Neuron (in vitro differentiated cells): ENCODE results near the gene PIGR.

ENCODE experiments used
- H2AFZ ChIP-seq: one replicate; pipeline ENCODE4 v1.6.1; 2013; ENCODE audit warnings: low read depth, mild to moderate bottlenecking, inconsistent platforms, low read length, moderate library complexity
- H3K27me3 ChIP-seq: one replicate; pipeline ENCODE4 v1.6.1; 2013; ENCODE audit warnings: low read length; ENCODE audit not compliant: insufficient read depth
- H3K36me3 ChIP-seq: one replicate; pipeline ENCODE4 v1.6.1; 2013; ENCODE audit warnings: low read length; ENCODE audit not compliant: insufficient read depth
- H3K4me1 ChIP-seq: one replicate; pipeline ENCODE4 v1.6.1; 2013; ENCODE audit warnings: low read length; ENCODE audit not compliant: insufficient read depth
- H3K4me3 ChIP-seq: 2 replicates; pipeline ENCODE4 v1.5.1; 2013; ENCODE audit warnings: mild to moderate bottlenecking, low read length, moderate library complexity
- H3K9me3 ChIP-seq: one replicate; pipeline ENCODE4 v1.6.1; 2013; ENCODE audit warnings: low read length

PIGR gene

GRCh38 chr1:206882555-206882954 lies 63.7 kb downstream of the PIGR start:
- no peaks in the 10 kb centered on the region for H3K9me3 ChIP-seq
- no peak overlapping the region for H2AFZ ChIP-seq
- no peaks in the 10 kb centered on the region for H3K4me1 ChIP-seq

GRCh38 chr1:206880314-206880713 lies 66.0 kb downstream of the PIGR start:
- no peaks in the 10 kb centered on the region for H3K4me1 ChIP-seq
- H3K9me3 ChIP-seq: no peaks in the 10 kb centered on the region
- no peak overlapping the region for H3K4me3 ChIP-seq
- H2AFZ ChIP-seq: no peak overlapping the region
- H3K27me3 ChIP-seq: no peaks in the 10 kb centered on the region
- H3K36me3 ChIP-seq: no peaks in the 10 kb centered on the region

More at GRCh38 chr1:206882555-206882954, 63.7 kb downstream of the PIGR start:
- Histone ChIP-seq H3K27me3 (peaks cover 2% of the 10 kb centered on the region), H3K4me3 (no peak overlapping the region), H3K36me3 (no peaks in the 10 kb centered on the region)
